ENCODE data around the gene NPIPB2. TPM values are rescaled to one million over a fixed set of nuclear protein-coding genes. Genes with fewer than 3 reads are reported as not detected.

NPIPB2 gene
- total and polyA plus RNA-seq, 2 of the 13 experiments (the other 11 are each of a cell fraction or from before 2014, with no cell fraction given), result 1.8 to 4.1 TPM

- TF ChIP-seq STAT6 (CRISPR knock-in tag; IDR thresholded peaks at IDR 0.05; ENCODE audit: borderline replicate concordance) (no peak), HHEX (CRISPR knock-in tag; IDR thresholded peaks at IDR 0.05) (no peak), MZF1 (CRISPR knock-in tag; IDR thresholded peaks at IDR 0.05; ENCODE audit: borderline replicate concordance) (no peak), ZKSCAN5 (CRISPR knock-in tag; IDR thresholded peaks at IDR 0.05) (no peak), GATA4 (IDR thresholded peaks at IDR 0.05; ENCODE audit: borderline replicate concordance, low read depth) (peak; percentile 63; the same call in 1 of the 2 replicates), CCDC6 (CRISPR knock-in tag; IDR thresholded peaks at IDR 0.05) (peak; percentile 70), ZNF333 (CRISPR knock-in tag; IDR thresholded peaks at IDR 0.05; ENCODE audit: borderline replicate concordance) (no peak), ZNF33B (CRISPR knock-in tag; IDR thresholded peaks at IDR 0.05) (no peak), MYPOP (CRISPR knock-in tag; IDR thresholded peaks at IDR 0.05) (no peak; the same call in none of the 2 replicates), SOX13 (IDR thresholded peaks at IDR 0.05) (no peak), SOX13 (CRISPR knock-in tag; conservative IDR thresholded peaks at IDR 0.05 in 1 of 2, IDR thresholded peaks at IDR 0.05 in 1 of 2) (peak; percentile 13 to 64; a peak in 1 of 4 replicates), ZNF451 (CRISPR knock-in tag; IDR thresholded peaks at IDR 0.05) (no peak; the same call in 1 of the 2 replicates), ISX (CRISPR knock-in tag; conservative IDR thresholded peaks at IDR 0.05) (no peak), ZGPAT (CRISPR knock-in tag; IDR thresholded peaks at IDR 0.05) (0 out of 2 replicates have a peak, but pooled peaks have one; percentile 7), NONO (IDR thresholded peaks at IDR 0.05) (no peak), NONO (CRISPR knock-in tag; conservative IDR thresholded peaks at IDR 0.05) (no peak; the same call in 1 of the 2 replicates), MTA3 (CRISPR knock-in tag; IDR thresholded peaks at IDR 0.05) (0 out of 2 replicates have a peak, but pooled peaks have one; percentile 82), PCBP2 (optimal IDR thresholded peaks at IDR 0.05; ENCODE audit: low read depth, low read length, poor library complexity, severe bottlenecking) (no peak), MAFK (conservative IDR thresholded peaks at IDR 0.05 in 1 of 2, IDR thresholded peaks at IDR 0.05 in 1 of 2; ENCODE audit: low read length in 2 of 2) (peak; percentile 30 to 49; a peak in 2 of 4 replicates), GABPA (IDR thresholded peaks at IDR 0.05; ENCODE audit: low read depth, low read length) (no peak), GABPA (CRISPR knock-in tag; IDR thresholded peaks at IDR 0.05; ENCODE audit: low read depth) (peak; percentile 58), ZNF850 (CRISPR knock-in tag; conservative IDR thresholded peaks at IDR 0.05) (no peak), ZNF577 (CRISPR knock-in tag; IDR thresholded peaks at IDR 0.05; ENCODE audit: borderline replicate concordance, low read depth) (no peak), ZBTB21 (CRISPR knock-in tag; IDR thresholded peaks at IDR 0.05) (peak; percentile 45; the same call in 1 of the 2 replicates)
- TF ChIP-seq, protein P1, sequence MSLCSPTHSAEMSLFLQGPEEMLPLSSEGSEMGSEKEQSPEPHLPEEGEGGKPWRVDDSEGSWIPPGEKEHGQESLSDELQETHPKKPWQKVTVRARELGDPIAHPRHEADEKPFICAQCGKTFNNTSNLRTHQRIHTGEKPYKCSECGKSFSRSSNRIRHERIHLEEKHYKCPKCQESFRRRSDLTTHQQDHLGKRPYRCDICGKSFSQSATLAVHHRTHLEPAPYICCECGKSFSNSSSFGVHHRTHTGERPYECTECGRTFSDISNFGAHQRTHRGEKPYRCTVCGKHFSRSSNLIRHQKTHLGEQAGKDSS (CRISPR knock-in tag; IDR thresholded peaks at IDR 0.05; ENCODE audit: borderline replicate concordance, low read depth), result no peak
Observed at GRCh38 chr16:11916524-11917285, 25.1 kb downstream of the NPIPB2 start (continued).
